Activated CD4-positive, alpha-beta memory T cell treated with anti-CD3 and anti-CD28 coated beads, Interleukin-2, amount 10 ng/mL, durations not matched to agents 7 days and 5 days (primary cell): ENCODE measurements around the gene SP7. TPM values are rescaled to one million over a fixed set of nuclear protein-coding genes. Genes with fewer than 3 reads are reported as not detected.
"Not testable (repeated sequence)": the region's sequence is repeated elsewhere in the genome, so short reads cannot be mapped to it uniquely, and the experiment has no call there.

Source experiments
- CTCF ChIA-PET: fragments of 350-600 bp; sonication (Branson Sonifier 250); formaldehyde crosslinking; loops from one replicate; lab custom pipeline; 2021; ENCODE audit warnings: antibody characterized with exemption, inconsistent platforms; lab: Charles Lee
- POLR2A ChIA-PET: fragments of 350-600 bp; sonication (Branson Sonifier 250); formaldehyde crosslinking; loops from one replicate; lab custom pipeline; 2021; ENCODE audit warnings: antibody characterized with exemption; lab: Charles Lee
- DNase-seq: peaks from one replicate; pipeline ENCODE4 v3.0.0-alpha.2; 2020
- H3K27ac Mint-ChIP-seq: one replicate; pipeline ENCODE4 v1.8.0; 2021; ENCODE audit warnings: mild to moderate bottlenecking, mixed read lengths
- H3K27me3 Mint-ChIP-seq: one replicate; pipeline ENCODE4 v1.8.0; 2021; ENCODE audit warnings: mixed read lengths
- H3K36me3 Mint-ChIP-seq: one replicate; pipeline ENCODE4 v1.8.0; 2021; ENCODE audit warnings: low read depth, mixed read lengths
- H3K4me1 Mint-ChIP-seq: one replicate; pipeline ENCODE4 v1.8.0; 2021; ENCODE audit warnings: mixed read lengths
- H3K4me3 Mint-ChIP-seq: one replicate; pipeline ENCODE4 v1.8.0; 2021; ENCODE audit warnings: mild to moderate bottlenecking, mixed read lengths
- H3K9me3 Mint-ChIP-seq: one replicate; pipeline ENCODE4 v1.8.0; 2021; ENCODE audit warnings: mixed read lengths
- total RNA-seq, 2 experiments: library from RNA; stranded (reverse); gene quantifications; one replicate each; pipeline ENCODE4 v1.2.3, GENCODE V29; 2021

SP7 gene
- total RNA-seq, 2 experiments from 2014 or later: not detected

GRCh38 chr12:53373554-53374133, 37.5 kb upstream of the SP7 start:
- peaks cover 40% of the 10 kb centered on the region for H3K4me1 Mint-ChIP-seq
- H3K36me3 Mint-ChIP-seq, DNase-seq, H3K27me3 Mint-ChIP-seq, H3K4me3 Mint-ChIP-seq, H3K9me3 Mint-ChIP-seq: not testable (repeated sequence)
- H3K27ac Mint-ChIP-seq: peak overlapping the region; percentile 76
- ChIA-PET CTCF (interaction anchor here (0.8 to 1.2 kb wide), 4 partner anchors 29 to 53 kb away, joined by 3 read pairs; partner anchors contain the start of gene AAAS), POLR2A (interaction anchor here (1.0 kb wide), 2 partner anchors 49 to 74 kb away, joined by 3 to 4 read pairs; partner anchors contain the start of gene MYG1)

- H3K9me3 Mint-ChIP-seq: no peaks in the 10 kb centered on the region
- H3K4me1 Mint-ChIP-seq: peaks cover 17% of the 10 kb centered on the region
- H3K27me3 Mint-ChIP-seq: no peaks in the 10 kb centered on the region
- ChIA-PET POLR2A (interaction anchor here (1.1 to 2.0 kb wide), 3 partner anchors 14 to 136 kb away, joined by 4 to 10 read pairs (median 5); partner anchors contain the start of genes SP1 and TARBP2), CTCF (interaction anchor here (0.8 kb wide), 1 partner anchor 13 kb away, joined by 7 read pairs; no protein-coding TSS in a partner anchor)
- no peaks in the 10 kb centered on the region for H3K36me3 Mint-ChIP-seq
- no peak for DNase-seq
- peak overlapping the region; percentile 35 for H3K27ac Mint-ChIP-seq
- H3K4me3 Mint-ChIP-seq: no peak overlapping the region
Observed at GRCh38 chr12:53365245-53365904, 29.2 kb upstream of the SP7 start.

GRCh38 chr12:53361638-53362037, 25.5 kb upstream of the SP7 start:
- CTCF ChIA-PET: interaction anchor here (1.2 to 1.6 kb wide), 3 partner anchors 9 to 115 kb away, joined by 3 to 10 read pairs (median 3); no protein-coding TSS in a partner anchor
- not testable (repeated sequence) for H3K9me3 Mint-ChIP-seq, H3K36me3 Mint-ChIP-seq, H3K27me3 Mint-ChIP-seq, H3K4me3 Mint-ChIP-seq, DNase-seq, H3K27ac Mint-ChIP-seq
- POLR2A ChIA-PET: interaction anchor here (2.2 kb wide), 1 partner anchor 20 kb away, joined by 5 read pairs; no protein-coding TSS in a partner anchor
- peaks cover 11% of the 10 kb centered on the region for H3K4me1 Mint-ChIP-seq

- ChIA-PET POLR2A (no interaction called here), CTCF (interaction anchor here (0.6 to 1.0 kb wide), 3 partner anchors 47 to 150 kb away, joined by 3 to 5 read pairs (median 4); no protein-coding TSS in a partner anchor)
- no peak for DNase-seq
- H3K9me3 Mint-ChIP-seq: no peaks in the 10 kb centered on the region
- no peaks in the 10 kb centered on the region for H3K27me3 Mint-ChIP-seq
- peaks cover 1% of the 10 kb centered on the region for H3K4me1 Mint-ChIP-seq
- no peak overlapping the region for H3K4me3 Mint-ChIP-seq
- H3K27ac Mint-ChIP-seq: no peak overlapping the region
- no peaks in the 10 kb centered on the region for H3K36me3 Mint-ChIP-seq
Observed at GRCh38 chr12:53358836-53359419, 22.8 kb upstream of the SP7 start.

GRCh38 chr12:53355121-53355520, 19.0 kb upstream of the SP7 start:
- no peak for DNase-seq
- no peak overlapping the region for H3K4me3 Mint-ChIP-seq
- H3K27me3 Mint-ChIP-seq: no peaks in the 10 kb centered on the region
- no peaks in the 10 kb centered on the region for H3K36me3 Mint-ChIP-seq
- no peaks in the 10 kb centered on the region for H3K9me3 Mint-ChIP-seq
- ChIA-PET POLR2A (interaction anchor here (0.6 kb wide), 1 partner anchor 146 kb away, joined by 3 read pairs; the partner anchor contains the start of gene TARBP2), CTCF (interaction anchor here (0.7 to 8.1 kb wide), 6 partner anchors 24 to 153 kb away, joined by 3 to 138 read pairs (median 4); partner anchors contain the start of gene AMHR2)
- no peak overlapping the region for H3K27ac Mint-ChIP-seq
- peaks cover 5% of the 10 kb centered on the region for H3K4me1 Mint-ChIP-seq

GRCh38 chr12:53353257-53353655, 17.1 kb upstream of the SP7 start:
- no peaks in the 10 kb centered on the region for H3K27me3 Mint-ChIP-seq
- no peaks in the 10 kb centered on the region for H3K9me3 Mint-ChIP-seq
- no peak overlapping the region for H3K27ac Mint-ChIP-seq
- H3K4me3 Mint-ChIP-seq: no peak overlapping the region
- ChIA-PET CTCF (interaction anchor here (1.4 to 8.1 kb wide), 15 partner anchors 8 to 155 kb away, joined by 3 to 138 read pairs (median 11); partner anchors contain the start of genes AAAS, AMHR2, NPFF and PRR13), POLR2A (interaction anchor here (1.2 to 1.8 kb wide), 3 partner anchors 28 to 64 kb away, joined by 4 to 12 read pairs (median 5); no protein-coding TSS in a partner anchor)
- H3K36me3 Mint-ChIP-seq: no peaks in the 10 kb centered on the region
- DNase-seq: no peak
- H3K4me1 Mint-ChIP-seq: peaks cover 5% of the 10 kb centered on the region

- Mint-ChIP-seq H3K36me3 (no peaks in the 10 kb centered on the region), H3K4me3 (no peak overlapping the region), H3K27me3 (no peaks in the 10 kb centered on the region), H3K27ac (no peak overlapping the region), H3K9me3 (no peaks in the 10 kb centered on the region), H3K4me1 (peaks cover 5% of the 10 kb centered on the region)
- peak; percentile 87 for DNase-seq
- ChIA-PET CTCF (interaction anchor here (0.5 to 8.1 kb wide), 48 partner anchors 9 to 298 kb away, joined by 3 to 138 read pairs (median 5); partner anchors contain the start of genes AAAS, AMHR2, MYG1 and NPFF), POLR2A (interaction anchor here (0.7 to 2.2 kb wide), 16 partner anchors 8 to 148 kb away, joined by 3 to 12 read pairs (median 4); partner anchors contain the start of genes AAAS, SP1 and TARBP2)
Observed at GRCh38 chr12:53352331-53353256, 16.4 kb upstream of the SP7 start.

GRCh38 chr12:53347905-53348304, 11.8 kb upstream of the SP7 start:
- Mint-ChIP-seq H3K9me3 (no peaks in the 10 kb centered on the region), H3K27ac (no peak overlapping the region), H3K36me3 (no peaks in the 10 kb centered on the region), H3K4me3 (no peak overlapping the region), H3K27me3 (no peaks in the 10 kb centered on the region), H3K4me1 (peaks cover 21% of the 10 kb centered on the region)
- no peak for DNase-seq
- ChIA-PET POLR2A (interaction anchor here (0.7 kb wide), 1 partner anchor 161 kb away, joined by 3 read pairs; no protein-coding TSS in a partner anchor), CTCF (interaction anchor here (0.5 to 6.2 kb wide), 9 partner anchors 21 to 282 kb away, joined by 3 to 110 read pairs (median 3); partner anchors contain the start of gene AAAS)

- H3K4me1 Mint-ChIP-seq: peaks cover 16% of the 10 kb centered on the region
- H3K4me3 Mint-ChIP-seq: no peak overlapping the region
- CTCF ChIA-PET: interaction anchor here (1.1 to 6.2 kb wide), 5 partner anchors 20 to 162 kb away, joined by 3 to 110 read pairs (median 9); partner anchors contain the start of genes AAAS and SP1
- DNase-seq: no peak
- no peak overlapping the region for H3K27ac Mint-ChIP-seq
- POLR2A ChIA-PET: interaction anchor here (1.7 to 2.6 kb wide), 3 partner anchors 26 to 75 kb away, joined by 3 to 20 read pairs (median 8); partner anchors contain the start of gene AAAS
- H3K9me3 Mint-ChIP-seq: no peaks in the 10 kb centered on the region
- peaks cover 3% of the 10 kb centered on the region for H3K27me3 Mint-ChIP-seq
- H3K36me3 Mint-ChIP-seq: no peaks in the 10 kb centered on the region
Observed at GRCh38 chr12:53346491-53346890, 10.3 kb upstream of the SP7 start.

GRCh38 chr12:53345486-53346188, 9.5 kb upstream of the SP7 start:
- H3K4me1 Mint-ChIP-seq: peaks cover 16% of the 10 kb centered on the region
- H3K36me3 Mint-ChIP-seq: no peaks in the 10 kb centered on the region
- H3K4me3 Mint-ChIP-seq: peak overlapping the region; percentile 88
- H3K27me3 Mint-ChIP-seq: peaks cover 9% of the 10 kb centered on the region
- CTCF ChIA-PET: interaction anchor here (0.6 to 6.2 kb wide), 36 partner anchors 11 to 280 kb away, joined by 3 to 110 read pairs (median 5); partner anchors contain the start of genes AAAS, MAP3K12, MYG1 and PRR13
- no peaks in the 10 kb centered on the region for H3K9me3 Mint-ChIP-seq
- H3K27ac Mint-ChIP-seq: no peak overlapping the region
- POLR2A ChIA-PET: interaction anchor here (0.8 to 2.6 kb wide), 18 partner anchors 14 to 329 kb away, joined by 3 to 30 read pairs (median 4); partner anchors contain the start of genes AAAS, PFDN5, PRR13 and SP1
- DNase-seq: no peak
